HepG2 (cell line): ENCODE measurements around the gene PRR12. TPM values are rescaled to one million over a fixed set of nuclear protein-coding genes. Genes with fewer than 3 reads are reported as not detected.

Experiments
- ARNT2 ChIP-seq: sonication (generic); formaldehyde crosslinking; IDR thresholded peaks from 2 replicates; pipeline ENCODE4 v1.8.0; 2022; ENCODE audit warnings: mild to moderate bottlenecking, low read depth, missing genetic modification reagents, moderate library complexity
- CCDC6 ChIP-seq: sonication (generic); formaldehyde crosslinking; IDR thresholded peaks from 2 replicates; pipeline ENCODE4 v1.8.1; 2022; ENCODE audit warnings: mild to moderate bottlenecking, missing genetic modification reagents, moderate library complexity
- EZH2 ChIP-seq: conservative IDR thresholded peaks from 2 replicates; pipeline ENCODE4 v1.6.1; 2012; ENCODE audit warnings: mild to moderate bottlenecking, low read depth, low read length, moderate library complexity
- FOXM1 ChIP-seq: sonication (generic); formaldehyde crosslinking; IDR thresholded peaks from 2 replicates; pipeline ENCODE4 v1.5.0; 2020; ENCODE audit warnings: missing genetic modification reagents
- HOXA7 ChIP-seq: sonication (generic); formaldehyde crosslinking; IDR thresholded peaks from 2 replicates; pipeline ENCODE4 v1.8.1; 2022; ENCODE audit warnings: mild to moderate bottlenecking, missing genetic modification reagents, moderate library complexity
- MBD4 ChIP-seq: IDR thresholded peaks from 2 replicates; pipeline ENCODE4 v1.6.1; 2012; ENCODE audit warnings: low read length, inconsistent platforms, borderline replicate concordance
- MTF1 ChIP-seq: sonication (generic); formaldehyde crosslinking; IDR thresholded peaks from 2 replicates; pipeline ENCODE4 v1.5.0; 2020; ENCODE audit warnings: missing genetic modification reagents
- MXD3 ChIP-seq: IDR thresholded peaks from 2 replicates; pipeline ENCODE4 v1.6.1; 2016; ENCODE audit warnings: mild to moderate bottlenecking, missing biosample characterization, missing genetic modification reagents
- NFYC ChIP-seq: IDR thresholded peaks from 2 replicates; pipeline ENCODE4 v1.6.1; 2016; ENCODE audit warnings: missing genetic modification reagents, missing compliant biosample characterization
- PAWR ChIP-seq: sonication (generic); formaldehyde crosslinking; IDR thresholded peaks from 2 replicates; pipeline ENCODE4 v1.4.0; 2020; ENCODE audit warnings: missing genetic modification reagents, mild to moderate bottlenecking, borderline replicate concordance
- PBX2 ChIP-seq: IDR thresholded peaks from 2 replicates; pipeline ENCODE4 v1.6.1; 2016; ENCODE audit warnings: control low read depth
- SOX6 ChIP-seq, 2 experiments: fragments of 450-650 bp in 1 of 2; sonication (generic) in 1 of 2; formaldehyde crosslinking in 1 of 2; IDR thresholded peaks; 2 replicates each; pipeline versions ENCODE4 v1.4.0 to v1.6.1; 2017 to 2020; ENCODE audit warnings: antibody characterized with exemption in 1 of 2, mild to moderate bottlenecking in 1 of 2, missing genetic modification reagents in 1 of 2
- ZBTB42 ChIP-seq: sonication (generic); formaldehyde crosslinking; IDR thresholded peaks from 2 replicates; pipeline ENCODE4 v1.5.0; 2020; ENCODE audit warnings: mild to moderate bottlenecking, missing genetic modification reagents
- ZFP1 ChIP-seq: IDR thresholded peaks from 2 replicates; pipeline ENCODE4 v1.6.1; 2016
- ZFP36L1 ChIP-seq: sonication (generic); formaldehyde crosslinking; IDR thresholded peaks from 2 replicates; pipeline ENCODE4 v1.8.0; 2022; ENCODE audit warnings: mild to moderate bottlenecking, missing genetic modification reagents, moderate library complexity
- ZFP41 ChIP-seq: sonication (generic); formaldehyde crosslinking; IDR thresholded peaks from 2 replicates; pipeline ENCODE4 v1.4.0; 2020; ENCODE audit warnings: mild to moderate bottlenecking, missing genetic modification reagents, borderline replicate concordance
- ZFYVE20 ChIP-seq: sonication (generic); formaldehyde crosslinking; IDR thresholded peaks from 2 replicates; pipeline ENCODE4 v1.8.0; 2023; ENCODE audit warnings: low read depth, mild to moderate bottlenecking, moderate library complexity, missing genetic modification reagents, borderline replicate concordance
- ZKSCAN1 ChIP-seq: fragments of 150-350 bp; IDR thresholded peaks from 2 replicates; pipeline ENCODE4 v1.6.1; 2014; ENCODE audit warnings: low read length
- ZNF234 ChIP-seq: sonication (generic); formaldehyde crosslinking; conservative IDR thresholded peaks from 2 replicates; pipeline ENCODE4 v1.5.1; 2020; ENCODE audit warnings: mild to moderate bottlenecking, missing genetic modification reagents
- ZNF720 ChIP-seq: sonication (generic); formaldehyde crosslinking; IDR thresholded peaks from 2 replicates; pipeline ENCODE4 v1.4.0; 2020; ENCODE audit warnings: missing genetic modification reagents
- ZNF768 ChIP-seq: sonication (generic); formaldehyde crosslinking; IDR thresholded peaks from 2 replicates; pipeline ENCODE4 v1.4.0; 2020; ENCODE audit warnings: missing genetic modification reagents
- ZSCAN20 ChIP-seq: sonication (generic); formaldehyde crosslinking; IDR thresholded peaks from 2 replicates; pipeline ENCODE4 v1.4.0; 2020; ENCODE audit warnings: missing genetic modification reagents, mild to moderate bottlenecking, borderline replicate concordance
- polyA plus RNA-seq, 8 experiments: library from polyadenylated mRNA; depleted of rRNA in 3 of 8; stranded (reverse) in 7 of 8; unstranded in 1 of 8; fragments of >200 nt; fragmentation: Illumina TruSeq in 4 of 8; extraction: Trizol in 4 of 8; gene quantifications; 2 replicates each; pipeline versions ENCODE4 v1.2.1 to v1.2.3, GENCODE V29; 2011 to 2016; ENCODE audit warnings: low read depth in 4 of 8, missing spikeins in 1 of 8, mixed read lengths in 1 of 8; ENCODE audit not compliant: insufficient read depth in 1 of 8
- total RNA-seq, 5 experiments: library from RNA; depleted of rRNA; stranded (reverse); fragments of >200 nt; fragmentation: Illumina TruSeq; extraction: Trizol; gene quantifications; 2 replicates each; pipeline ENCODE4 v1.2.3, GENCODE V29; 2016; ENCODE audit warnings: low read depth in 1 of 5
- TF ChIP-seq, protein P1 (sequence below): sonication (generic); formaldehyde crosslinking; IDR thresholded peaks from 2 replicates; pipeline ENCODE4 v1.5.1; 2020; ENCODE audit warnings: missing genetic modification reagents, mild to moderate bottlenecking, borderline replicate concordance
- TF ChIP-seq, protein P2 (sequence below): sonication (generic); formaldehyde crosslinking; IDR thresholded peaks from 2 replicates; pipeline ENCODE4 v1.4.0; 2020; ENCODE audit warnings: mild to moderate bottlenecking, missing genetic modification reagents
- TF ChIP-seq, protein P3 (sequence below): sonication (generic); formaldehyde crosslinking; IDR thresholded peaks from 2 replicates; pipeline ENCODE4 v1.5.0; 2020; ENCODE audit warnings: missing genetic modification reagents

The PRR12 gene
- total and polyA plus RNA-seq, 2 of the 13 experiments (the other 11 are each of a cell fraction or from before 2014, with no cell fraction given): 0.62 to 1.5 TPM

DNA sequence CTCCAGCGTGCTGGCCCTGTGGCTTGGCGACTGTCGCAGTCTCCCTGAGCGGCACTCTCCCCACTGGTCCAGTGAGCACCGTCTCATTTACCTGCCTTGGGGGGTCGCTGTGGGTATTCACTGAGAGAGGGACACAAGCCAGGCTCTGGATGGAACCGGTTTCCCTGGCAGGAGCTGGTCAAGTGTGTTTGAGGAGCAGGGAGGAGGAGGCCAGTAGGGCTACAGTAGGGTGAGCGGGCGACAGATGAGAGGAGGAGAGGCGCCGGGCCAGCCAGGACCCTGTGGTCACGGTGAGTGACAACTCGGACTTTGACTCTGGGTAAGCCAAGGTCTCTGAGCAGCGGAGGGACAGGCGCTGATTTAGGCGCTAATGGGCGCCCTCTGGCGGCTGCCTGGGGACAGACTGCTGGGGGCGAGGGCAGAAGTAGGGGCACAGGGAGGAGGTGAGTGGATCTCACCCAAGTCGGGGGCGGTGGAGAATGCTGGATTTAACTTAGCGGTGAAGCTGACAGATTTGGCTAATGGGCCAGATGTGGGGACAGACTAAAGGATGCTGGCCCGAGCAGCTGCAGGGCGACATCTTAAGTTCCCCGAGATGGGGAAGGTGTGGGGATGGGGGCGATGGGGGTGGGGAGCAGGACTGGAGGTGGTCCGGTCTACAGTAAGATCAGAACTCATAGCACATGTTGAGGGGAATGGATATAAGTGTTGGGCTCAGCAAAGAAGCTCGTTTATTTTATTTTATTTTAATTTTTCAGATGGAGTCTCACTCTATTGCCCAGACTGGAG is 81.3 kb downstream of the PRR12 start (continued):
- TF ChIP-seq ZNF234 (CRISPR knock-in tag): no peak
- no peak for TF ChIP-seq FOXM1 (CRISPR knock-in tag)
- TF ChIP-seq ZNF720 (CRISPR knock-in tag): no peak
- peak; percentile 90 for TF ChIP-seq ZKSCAN1
- TF ChIP-seq, protein P1, sequence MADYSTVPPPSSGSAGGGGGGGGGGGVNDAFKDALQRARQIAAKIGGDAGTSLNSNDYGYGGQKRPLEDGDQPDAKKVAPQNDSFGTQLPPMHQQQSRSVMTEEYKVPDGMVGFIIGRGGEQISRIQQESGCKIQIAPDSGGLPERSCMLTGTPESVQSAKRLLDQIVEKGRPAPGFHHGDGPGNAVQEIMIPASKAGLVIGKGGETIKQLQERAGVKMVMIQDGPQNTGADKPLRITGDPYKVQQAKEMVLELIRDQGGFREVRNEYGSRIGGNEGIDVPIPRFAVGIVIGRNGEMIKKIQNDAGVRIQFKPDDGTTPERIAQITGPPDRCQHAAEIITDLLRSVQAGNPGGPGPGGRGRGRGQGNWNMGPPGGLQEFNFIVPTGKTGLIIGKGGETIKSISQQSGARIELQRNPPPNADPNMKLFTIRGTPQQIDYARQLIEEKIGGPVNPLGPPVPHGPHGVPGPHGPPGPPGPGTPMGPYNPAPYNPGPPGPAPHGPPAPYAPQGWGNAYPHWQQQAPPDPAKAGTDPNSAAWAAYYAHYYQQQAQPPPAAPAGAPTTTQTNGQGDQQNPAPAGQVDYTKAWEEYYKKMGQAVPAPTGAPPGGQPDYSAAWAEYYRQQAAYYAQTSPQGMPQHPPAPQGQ (CRISPR knock-in tag): no peak
- no peak for TF ChIP-seq HOXA7 (CRISPR knock-in tag)
- TF ChIP-seq MTF1 (CRISPR knock-in tag): no peak
- TF ChIP-seq, protein P2, sequence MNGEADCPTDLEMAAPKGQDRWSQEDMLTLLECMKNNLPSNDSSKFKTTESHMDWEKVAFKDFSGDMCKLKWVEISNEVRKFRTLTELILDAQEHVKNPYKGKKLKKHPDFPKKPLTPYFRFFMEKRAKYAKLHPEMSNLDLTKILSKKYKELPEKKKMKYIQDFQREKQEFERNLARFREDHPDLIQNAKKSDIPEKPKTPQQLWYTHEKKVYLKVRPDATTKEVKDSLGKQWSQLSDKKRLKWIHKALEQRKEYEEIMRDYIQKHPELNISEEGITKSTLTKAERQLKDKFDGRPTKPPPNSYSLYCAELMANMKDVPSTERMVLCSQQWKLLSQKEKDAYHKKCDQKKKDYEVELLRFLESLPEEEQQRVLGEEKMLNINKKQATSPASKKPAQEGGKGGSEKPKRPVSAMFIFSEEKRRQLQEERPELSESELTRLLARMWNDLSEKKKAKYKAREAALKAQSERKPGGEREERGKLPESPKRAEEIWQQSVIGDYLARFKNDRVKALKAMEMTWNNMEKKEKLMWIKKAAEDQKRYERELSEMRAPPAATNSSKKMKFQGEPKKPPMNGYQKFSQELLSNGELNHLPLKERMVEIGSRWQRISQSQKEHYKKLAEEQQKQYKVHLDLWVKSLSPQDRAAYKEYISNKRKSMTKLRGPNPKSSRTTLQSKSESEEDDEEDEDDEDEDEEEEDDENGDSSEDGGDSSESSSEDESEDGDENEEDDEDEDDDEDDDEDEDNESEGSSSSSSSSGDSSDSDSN (CRISPR knock-in tag): peak; percentile 79
- no peak for TF ChIP-seq SOX6 (IDR thresholded peaks at IDR 0.05)
- TF ChIP-seq SOX6 (CRISPR knock-in tag; IDR thresholded peaks at IDR 0.05): peak; percentile 72
- TF ChIP-seq ZFYVE20 (CRISPR knock-in tag): no peak
- no peak for TF ChIP-seq EZH2
- no peak for TF ChIP-seq ZFP36L1
- no peak for TF ChIP-seq ZFP1 (CRISPR knock-in tag)
- no peak for TF ChIP-seq PAWR (CRISPR knock-in tag)
- TF ChIP-seq ZSCAN20 (CRISPR knock-in tag): no peak
- TF ChIP-seq ARNT2 (CRISPR knock-in tag): no peak
- peak; percentile 30; the same call in 1 of the 2 replicates for TF ChIP-seq NFYC
- TF ChIP-seq PBX2 (CRISPR knock-in tag): peak; percentile 81
- TF ChIP-seq MXD3 (CRISPR knock-in tag): no peak
- TF ChIP-seq, protein P3, sequence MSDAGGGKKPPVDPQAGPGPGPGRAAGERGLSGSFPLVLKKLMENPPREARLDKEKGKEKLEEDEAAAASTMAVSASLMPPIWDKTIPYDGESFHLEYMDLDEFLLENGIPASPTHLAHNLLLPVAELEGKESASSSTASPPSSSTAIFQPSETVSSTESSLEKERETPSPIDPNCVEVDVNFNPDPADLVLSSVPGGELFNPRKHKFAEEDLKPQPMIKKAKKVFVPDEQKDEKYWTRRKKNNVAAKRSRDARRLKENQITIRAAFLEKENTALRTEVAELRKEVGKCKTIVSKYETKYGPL (CRISPR knock-in tag): no peak
- no peak for TF ChIP-seq MBD4
- 0 out of 2 replicates have a peak, but pooled peaks have one; percentile 34 for TF ChIP-seq CCDC6 (CRISPR knock-in tag)
- peak; percentile 83 for TF ChIP-seq ZNF768 (CRISPR knock-in tag)
- no peak for TF ChIP-seq ZBTB42 (CRISPR knock-in tag)
- TF ChIP-seq ZFP41 (CRISPR knock-in tag): no peak
